ENCODE results near the gene ENOSF1. TPM values are rescaled to one million over a fixed set of nuclear protein-coding genes. Genes with fewer than 3 reads are reported as not detected.
A peak's percentile ranks its signal among the peaks of the same experiment; 100 is the strongest.
"Not testable (repeated sequence)": the region's sequence is repeated elsewhere in the genome, so short reads cannot be mapped to it uniquely, and the experiment has no call there.

The ENOSF1 gene
- total and polyA plus RNA-seq, 12 donors = 50.8 to 196 (median 93.7) TPM

- H3K27ac ChIP-seq = no peak overlapping the region
- TF ChIP-seq CTCF (IDR thresholded peaks at IDR 0.05) = no peak
- TF ChIP-seq POLR2A (IDR thresholded peaks at IDR 0.05) = no peak
- H3K36me3 ChIP-seq (replicated peaks in 1 of 2) = peaks cover 0 to 7% of the 10 kb centered on the region in 2 donors
- no peak for DNase-seq
- H3K9me3 ChIP-seq (replicated peaks in 1 of 3) = no peaks in the 10 kb centered on the region
- no peaks in the 10 kb centered on the region for H3K27me3 ChIP-seq
- no peak overlapping the region for H3K4me3 ChIP-seq
- intact Hi-C loops (cut with DNase I) = no loop called here
- H3K4me1 ChIP-seq (replicated peaks in 1 of 2) = no peaks in the 10 kb centered on the region
- WGBS, 4 donors = 88 to 95% (median 92%) methylated on average over 3 of the region's 3 CpGs
Measured at GRCh38 chr18:732371-732770, 19.9 kb upstream of the ENOSF1 start.

GRCh38 chr18:731185-731584 lies 18.8 kb upstream of the ENOSF1 start:
- H3K4me1 ChIP-seq (replicated peaks in 1 of 2) = no peaks in the 10 kb centered on the region
- no peaks in the 10 kb centered on the region for H3K9me3 ChIP-seq (replicated peaks in 1 of 3)
- H3K4me3 ChIP-seq = no peak overlapping the region
- TF ChIP-seq POLR2A (IDR thresholded peaks at IDR 0.05) (no peak), CTCF (IDR thresholded peaks at IDR 0.05) (no peak)
- no peak overlapping the region for H3K27ac ChIP-seq
- DNase-seq = no peak
- intact Hi-C loops (cut with DNase I) = no loop called here
- H3K27me3 ChIP-seq = no peaks in the 10 kb centered on the region
- peaks cover 0 to 3% of the 10 kb centered on the region in 2 donors for H3K36me3 ChIP-seq (replicated peaks in 1 of 2)

- no peaks in the 10 kb centered on the region for H3K36me3 ChIP-seq (replicated peaks in 1 of 2)
Measured at GRCh38 chr18:730692-731091, 18.3 kb upstream of the ENOSF1 start.

GRCh38 chr18:730120-730519 lies 17.7 kb upstream of the ENOSF1 start:
- H3K4me3 ChIP-seq; H3K4me1 ChIP-seq (replicated peaks in 1 of 2); intact Hi-C loops (cut with DNase I); H3K27me3 ChIP-seq; DNase-seq; H3K9me3 ChIP-seq (replicated peaks in 1 of 3); H3K36me3 ChIP-seq (replicated peaks in 1 of 2); H3K27ac ChIP-seq: not testable (repeated sequence)
- 95 to 99% (median 96%) methylated on average over 5 of the region's 5 CpGs for WGBS, 4 donors
- TF ChIP-seq CTCF (IDR thresholded peaks at IDR 0.05) = peak in 2 of 6 experiments; percentile 17 to 23

More at GRCh38 chr18:730692-731091, 18.3 kb upstream of the ENOSF1 start:
- TF ChIP-seq CTCF (IDR thresholded peaks at IDR 0.05) (no peak), POLR2A (IDR thresholded peaks at IDR 0.05) (no peak)
- H3K4me1 ChIP-seq (replicated peaks in 1 of 2) = no peaks in the 10 kb centered on the region
- no peak overlapping the region for H3K4me3 ChIP-seq
- H3K27me3 ChIP-seq = no peaks in the 10 kb centered on the region
- no peak for DNase-seq
- no peaks in the 10 kb centered on the region for H3K9me3 ChIP-seq (replicated peaks in 1 of 3)
- intact Hi-C loops (cut with DNase I) = no loop called here
- no peak overlapping the region for H3K27ac ChIP-seq
